ENCODE data around the gene TMEM250. TPM values are rescaled to one million over a fixed set of nuclear protein-coding genes. Genes with fewer than 3 reads are reported as not detected.
A peak's percentile ranks its signal among the peaks of the same experiment; 100 is the strongest.

The TMEM250 gene
- total RNA-seq, 1 experiment from 2014 or later: 34.0 TPM

- H3K4me3 ChIP-seq (ENCODE audit: low read depth in 2 of 2, low read length in 2 of 2): peak overlapping the region; percentile 64
- no TSS peak for BruUV-seq (replicated peaks)
- ChIA-PET POLR2A (no interaction called here), CTCF (no interaction called here)
- peaks cover 12% of the 10 kb centered on the region for H3K4me1 ChIP-seq (ENCODE audit: control insufficient read depth, insufficient read depth, low read length)
- H3K9me3 ChIP-seq (ENCODE audit: control insufficient read depth, insufficient read depth, low read depth, low read length): no peaks in the 10 kb centered on the region
- H3K27me3 ChIP-seq (ENCODE audit: control insufficient read depth, insufficient read depth, low read length): no peaks in the 10 kb centered on the region
- intact Hi-C loops (cut with micrococcal nuclease; ENCODE audit: unreplicated experiment): no loop called here
- ATAC-seq: peak; percentile 21
- no peak for TF ChIP-seq CTCF (IDR thresholded peaks at IDR 0.05)
- TF ChIP-seq SIN3A (IDR thresholded peaks at IDR 0.05; ENCODE audit: borderline replicate concordance, insufficient read depth, low read depth, low read length): no peak
- no peak; the same call in 1 of the 2 replicates for TF ChIP-seq POLR2AphosphoS5 (IDR thresholded peaks at IDR 0.05; ENCODE audit: low read depth, low read length)
- no peak for TF ChIP-seq REST (IDR thresholded peaks at IDR 0.05; ENCODE audit: insufficient read depth in 1 of 2, low read depth in 2 of 2, low read length in 1 of 2)
- TF ChIP-seq TCF7L2 (IDR thresholded peaks at IDR 0.05; ENCODE audit: low read depth, low read length): no peak
- no peak for DNase-seq (ENCODE audit: low read depth, low spot score)
- H3K27ac ChIP-seq (ENCODE audit: low read length): peak overlapping the region; percentile 76
- no peaks in the 10 kb centered on the region for H3K36me3 ChIP-seq (ENCODE audit: control insufficient read depth, insufficient read depth, low read length)
- in situ Hi-C loops (cut with HindIII; ENCODE audit: low pct_unique_long_range_greater_than_20kb, low sequenced_read_pairs): no loop called here
Observed at GRCh38 chr9:136119061-136119882, 597 bp upstream of the TMEM250 start.

- no TSS peak for BruUV-seq (replicated peaks)
- Histone ChIP-seq H3K27me3 (ENCODE audit: control insufficient read depth, insufficient read depth, low read length) (no peaks in the 10 kb centered on the region), H3K9me3 (ENCODE audit: control insufficient read depth, insufficient read depth, low read depth, low read length) (no peaks in the 10 kb centered on the region), H3K4me3 (ENCODE audit: low read depth in 2 of 2, low read length in 2 of 2) (peak overlapping the region; percentile 64), H3K4me1 (ENCODE audit: control insufficient read depth, insufficient read depth, low read length) (peaks cover 12% of the 10 kb centered on the region), H3K36me3 (ENCODE audit: control insufficient read depth, insufficient read depth, low read length) (no peaks in the 10 kb centered on the region), H3K27ac (ENCODE audit: low read length) (peak overlapping the region; percentile 86)
- intact Hi-C loops (cut with micrococcal nuclease; ENCODE audit: unreplicated experiment): no loop called here
- CTCF ChIA-PET: interaction anchor here (0.6 kb wide), 1 partner anchor 64 kb away, joined by 3 read pairs; no protein-coding TSS in a partner anchor
- peak; percentile 6 for ATAC-seq
- no peak for TF ChIP-seq CTCF (IDR thresholded peaks at IDR 0.05)
- TF ChIP-seq REST (IDR thresholded peaks at IDR 0.05; ENCODE audit: insufficient read depth in 1 of 2, low read depth in 2 of 2, low read length in 1 of 2): no peak
- TF ChIP-seq TCF7L2 (IDR thresholded peaks at IDR 0.05; ENCODE audit: low read depth, low read length): no peak
- no peak for TF ChIP-seq SIN3A (IDR thresholded peaks at IDR 0.05; ENCODE audit: borderline replicate concordance, insufficient read depth, low read depth, low read length)
- no peak for TF ChIP-seq POLR2AphosphoS5 (IDR thresholded peaks at IDR 0.05; ENCODE audit: low read depth, low read length)
- in situ Hi-C loops (cut with HindIII; ENCODE audit: low pct_unique_long_range_greater_than_20kb, low sequenced_read_pairs): no loop called here
- DNase-seq (ENCODE audit: low read depth, low spot score): no peak
- POLR2A ChIA-PET: no interaction called here
Observed at GRCh38 chr9:136117916-136118319, 757 bp downstream of the TMEM250 start.

Measured in Panc1 (cell line).